Measurements from ENCODE around the gene ZBTB7C.

- no peak for TF ChIP-seq CTCF (conservative IDR thresholded peaks at IDR 0.05; ENCODE audit: low read depth, low read length)
- no peak for TF ChIP-seq EZH2 (IDR thresholded peaks at IDR 0.05; ENCODE audit: borderline replicate concordance, low read depth, low read length, poor library complexity, severe bottlenecking)
Measured at GRCh38 chr18:48402953-48403352, 6.2 kb downstream of the ZBTB7C start.
